Measurements from ENCODE around the gene GPC1. TPM values are rescaled to one million over a fixed set of nuclear protein-coding genes. Genes with fewer than 3 reads are reported as not detected.

Gene GPC1
- total and polyA plus RNA-seq, 2 experiments from 2014 or later: 71.4 to 142 TPM

GRCh38 chr2:240438810-240439697 is 3.6 kb downstream of the GPC1 start:
- Histone ChIP-seq H3K27ac (no peak overlapping the region), H4K20me1 (ENCODE audit: insufficient read depth, poor library complexity, severe bottlenecking) (peaks cover 59% of the 10 kb centered on the region), H3K79me2 (peaks cover 61% of the 10 kb centered on the region), H3K27me3 (no peaks in the 10 kb centered on the region), H3K4me2 (no peak overlapping the region), H3K36me3 (replicated peaks; ENCODE audit: insufficient read depth, low read depth) (no peaks in the 10 kb centered on the region), H3K4me1 (ENCODE audit: insufficient read depth) (peaks cover 18% of the 10 kb centered on the region), H2AFZ (no peak overlapping the region), H3K4me3 (no peak overlapping the region), H3K9me2 (replicated peaks; ENCODE audit: insufficient read depth) (no peaks in the 10 kb centered on the region), H3K9me3 (ENCODE audit: low read depth) (no peaks in the 10 kb centered on the region)
- 92% methylated on average over 25 of the region's 25 CpGs for WGBS (ENCODE audit: low lambda C conversion rate, missing lambda C conversion rate)
- DNase-seq (ENCODE audit: low spot score): no peak
- TF ChIP-seq CTCF (IDR thresholded peaks at IDR 0.05; ENCODE audit: poor library complexity) (no peak), EZH2 (IDR thresholded peaks at IDR 0.05; ENCODE audit: borderline replicate concordance) (no peak), EZH2phosphoT487 (IDR thresholded peaks at IDR 0.05; ENCODE audit: low read depth, severe bottlenecking, unreplicated experiment) (no peak)

GRCh38 chr2:240439698-240440151 is 4.3 kb downstream of the GPC1 start:
- no peak for TF ChIP-seq CTCF (IDR thresholded peaks at IDR 0.05; ENCODE audit: poor library complexity)
- no peak for TF ChIP-seq EZH2phosphoT487 (IDR thresholded peaks at IDR 0.05; ENCODE audit: low read depth, severe bottlenecking, unreplicated experiment)
- no peak for TF ChIP-seq EZH2 (IDR thresholded peaks at IDR 0.05; ENCODE audit: borderline replicate concordance)
- no peaks in the 10 kb centered on the region for H3K36me3 ChIP-seq (replicated peaks; ENCODE audit: insufficient read depth, low read depth)
- no peaks in the 10 kb centered on the region for H3K9me3 ChIP-seq (ENCODE audit: low read depth)
- no peaks in the 10 kb centered on the region for H3K27me3 ChIP-seq
- no peak for DNase-seq (ENCODE audit: low spot score)
- no peak overlapping the region for H3K4me2 ChIP-seq
- no peak overlapping the region for H3K27ac ChIP-seq
- peaks cover 61% of the 10 kb centered on the region for H3K79me2 ChIP-seq
- peaks cover 18% of the 10 kb centered on the region for H3K4me1 ChIP-seq (ENCODE audit: insufficient read depth)
- no peak overlapping the region for H2AFZ ChIP-seq
- peaks cover 62% of the 10 kb centered on the region for H4K20me1 ChIP-seq (ENCODE audit: insufficient read depth, poor library complexity, severe bottlenecking)
- H3K4me3 ChIP-seq: no peak overlapping the region
- WGBS (ENCODE audit: low lambda C conversion rate, missing lambda C conversion rate): 94% methylated on average over 14 of the region's 15 CpGs
- no peaks in the 10 kb centered on the region for H3K9me2 ChIP-seq (replicated peaks; ENCODE audit: insufficient read depth)

- WGBS (ENCODE audit: low lambda C conversion rate, missing lambda C conversion rate): 98% methylated on average over 11 of the region's 12 CpGs
Observed at GRCh38 chr2:240440251-240440650, 4.8 kb downstream of the GPC1 start.

More at GRCh38 chr2:240440251-240440650, 4.8 kb downstream of the GPC1 start:
- TF ChIP-seq CTCF (IDR thresholded peaks at IDR 0.05; ENCODE audit: poor library complexity): no peak
- TF ChIP-seq EZH2phosphoT487 (IDR thresholded peaks at IDR 0.05; ENCODE audit: low read depth, severe bottlenecking, unreplicated experiment): no peak
- no peak for TF ChIP-seq EZH2 (IDR thresholded peaks at IDR 0.05; ENCODE audit: borderline replicate concordance)
- Histone ChIP-seq H3K4me2 (no peak overlapping the region), H3K36me3 (replicated peaks; ENCODE audit: insufficient read depth, low read depth) (no peaks in the 10 kb centered on the region), H3K27me3 (no peaks in the 10 kb centered on the region), H3K9me2 (replicated peaks; ENCODE audit: insufficient read depth) (no peaks in the 10 kb centered on the region), H3K79me2 (peaks cover 61% of the 10 kb centered on the region), H3K9me3 (ENCODE audit: low read depth) (no peaks in the 10 kb centered on the region), H3K4me1 (ENCODE audit: insufficient read depth) (peaks cover 18% of the 10 kb centered on the region), H3K27ac (no peak overlapping the region), H3K4me3 (no peak overlapping the region), H4K20me1 (ENCODE audit: insufficient read depth, poor library complexity, severe bottlenecking) (peaks cover 62% of the 10 kb centered on the region), H2AFZ (no peak overlapping the region)
- no peak for DNase-seq (ENCODE audit: low spot score)
